T-helper 2 cell treated with Interferon-gamma antibody and Interleukin-4, amounts not matched to agents 100 ng/mL and 5 ng/mL, for 36 hours (primary cell): ENCODE data around the gene RAI2. TPM values are rescaled to one million over a fixed set of nuclear protein-coding genes. Genes with fewer than 3 reads are reported as not detected.

Experiments used
- intact Hi-C: fragments of 100-400 bp; cut with micrococcal nuclease; formaldehyde crosslinking; loops from one replicate; pipeline ENCODE4 v1.15.1; 2023
- total RNA-seq: library from RNA; stranded (reverse); gene quantifications from 2 replicates; pipeline ENCODE4 v1.2.3, GENCODE V29; 2022

RAI2 gene
- total RNA-seq, 1 donor from 2014 or later = 0.09 TPM

DNA sequence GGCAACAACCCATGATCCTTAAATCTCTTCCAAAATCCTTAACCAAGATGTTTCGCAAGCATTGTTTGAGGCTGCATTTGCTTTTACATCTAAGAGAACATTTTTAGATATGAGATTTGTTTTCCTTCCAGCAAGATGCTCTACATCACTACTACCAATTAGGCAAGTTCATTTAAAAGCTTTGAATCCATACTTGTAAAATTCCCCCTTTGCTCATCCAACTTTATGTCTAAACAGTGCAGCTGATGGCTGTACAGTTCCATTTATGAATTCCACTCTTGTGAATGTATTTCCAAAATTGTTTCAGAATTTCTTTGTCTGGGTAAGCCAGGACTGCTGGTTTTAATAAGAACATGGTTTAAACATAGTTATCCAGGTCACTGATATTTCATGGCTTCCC lies 31.5 kb downstream of the RAI2 start:
- intact Hi-C loops = no loop called here

DNA sequence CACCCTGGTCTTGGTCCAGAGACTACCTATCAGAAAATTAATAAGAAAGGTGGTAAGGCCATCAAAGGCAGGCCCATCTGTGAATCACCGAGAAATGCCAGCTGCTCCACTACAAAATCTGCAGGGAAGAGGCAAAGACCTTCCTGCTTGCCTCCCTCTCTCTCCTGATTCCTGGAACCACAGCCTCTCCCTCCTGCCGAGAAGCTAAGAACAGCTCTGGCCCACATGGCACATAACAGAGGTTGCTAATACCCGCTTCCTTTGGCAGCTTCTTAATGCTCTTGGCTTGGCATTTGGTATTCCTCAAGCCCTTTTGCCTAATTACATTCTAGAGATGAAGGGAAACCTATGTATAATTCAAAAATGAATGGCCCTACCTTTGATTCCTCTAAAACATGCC lies 32.9 kb downstream of the RAI2 start:
- intact Hi-C loops = no loop called here

- intact Hi-C loops = no loop called here
Measured at GRCh38 chrX:17826609-17827496, 34.2 kb downstream of the RAI2 start.

DNA sequence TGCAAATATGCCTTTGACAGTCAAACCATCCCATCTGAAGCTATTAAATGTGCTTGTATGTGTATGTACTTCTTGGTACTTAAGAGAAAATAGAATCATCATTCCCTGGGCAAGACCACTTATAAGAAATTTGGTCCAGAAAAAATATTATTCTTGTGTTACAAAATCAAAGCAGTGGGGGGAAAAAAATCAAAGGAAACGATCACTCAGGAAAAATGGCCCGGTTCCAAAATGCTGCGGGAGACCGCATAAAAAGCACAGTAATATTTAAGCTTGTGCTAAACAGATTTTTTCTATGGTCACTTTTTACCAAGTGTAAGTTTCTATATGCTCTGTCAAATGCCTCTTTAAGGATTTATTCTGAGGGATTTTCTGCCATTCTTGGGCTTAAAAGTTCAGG lies 36.1 kb downstream of the RAI2 start:
- intact Hi-C loops = no loop called here

GRCh38 chrX:17822351-17822750 lies 38.7 kb downstream of the RAI2 start:
- intact Hi-C loops = no loop called here

DNA sequence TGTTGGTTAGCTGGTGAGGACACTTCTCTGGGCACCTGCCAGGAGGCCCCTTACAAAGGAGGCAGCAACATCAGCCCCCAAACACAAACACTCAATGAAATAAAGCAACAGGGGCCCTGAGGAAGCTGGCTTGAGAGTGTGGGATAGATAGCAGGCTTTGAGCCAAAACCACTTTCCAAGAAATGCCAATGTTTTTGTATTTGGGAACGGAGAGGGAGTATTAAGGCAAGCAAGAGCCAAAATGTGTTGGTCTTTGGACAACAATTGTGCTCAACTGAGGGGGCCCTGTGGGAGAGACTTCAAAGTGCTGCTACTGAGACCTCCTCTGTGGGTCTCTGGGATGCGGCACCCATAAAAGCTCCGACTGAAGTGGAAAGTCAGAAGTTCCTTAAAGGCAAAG lies 41.0 kb downstream of the RAI2 start:
- intact Hi-C loops = no loop called here

GRCh38 chrX:17818726-17819125 lies 42.4 kb downstream of the RAI2 start:
- intact Hi-C loops = no loop called here

- intact Hi-C loops = no loop called here
Measured at GRCh38 chrX:17817251-17817650, 43.8 kb downstream of the RAI2 start.

- intact Hi-C loops = loop anchor here (5.0 kb wide), 1 partner anchor 563 kb away; no protein-coding TSS in a partner anchor
Measured at GRCh38 chrX:17814557-17814956, 46.5 kb downstream of the RAI2 start.

- intact Hi-C loops = loop anchor here (5.0 kb wide), 1 partner anchor 563 kb away; no protein-coding TSS in a partner anchor
Measured at GRCh38 chrX:17814059-17814458, 47.0 kb downstream of the RAI2 start.

GRCh38 chrX:17813277-17813676 lies 47.8 kb downstream of the RAI2 start:
- intact Hi-C loops = loop anchor here (5.0 kb wide), 1 partner anchor 564 kb away; no protein-coding TSS in a partner anchor

DNA sequence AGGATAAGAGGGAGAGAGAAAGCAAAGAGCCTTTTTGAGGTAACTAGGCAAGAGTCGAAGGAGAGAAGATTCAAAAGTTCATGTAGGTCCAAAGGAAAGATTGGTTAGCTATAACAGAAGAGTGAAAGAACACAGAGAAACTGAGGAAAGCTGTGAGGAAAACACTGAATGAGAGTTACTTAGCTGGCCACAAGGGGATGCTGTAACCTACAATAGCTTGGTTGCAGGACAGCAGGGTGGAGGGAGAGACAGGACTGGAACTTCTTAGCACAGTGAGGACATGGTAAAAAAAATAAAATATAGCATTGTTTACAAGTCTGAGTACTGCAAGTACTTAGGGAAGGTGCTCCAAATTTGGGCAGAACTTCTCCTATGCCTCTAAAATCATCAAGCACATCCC lies 48.3 kb downstream of the RAI2 start:
- intact Hi-C loops = loop anchor here (5.0 kb wide), 1 partner anchor 565 kb away; no protein-coding TSS in a partner anchor

GRCh38 chrX:17809984-17810383 lies 51.1 kb downstream of the RAI2 start:
- intact Hi-C loops = loop anchor here (5.0 kb wide), 1 partner anchor 567 kb away; no protein-coding TSS in a partner anchor

- intact Hi-C loops = no loop called here
Measured at GRCh38 chrX:17809273-17809672, 51.8 kb downstream of the RAI2 start.

DNA sequence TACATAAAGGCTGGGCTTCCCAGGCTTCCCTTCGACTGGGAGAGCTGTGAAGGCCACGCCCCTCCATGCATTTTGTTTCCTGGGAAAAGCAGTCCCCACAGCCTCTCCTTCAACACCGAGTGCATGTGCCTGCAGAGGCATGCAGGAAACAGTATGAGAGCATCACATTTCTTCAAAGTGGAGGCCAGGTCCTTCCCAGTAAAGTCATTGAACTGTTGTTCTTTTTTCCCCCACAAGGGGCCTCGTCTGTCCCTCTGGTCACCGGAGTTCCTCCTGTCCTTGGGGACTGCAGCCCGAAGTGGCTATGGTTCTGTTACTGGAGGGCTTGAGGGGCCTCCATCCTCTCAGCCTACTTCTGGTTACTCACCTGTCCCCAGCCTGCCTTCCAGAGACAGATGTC lies 56.0 kb downstream of the RAI2 start:
- intact Hi-C loops = no loop called here

DNA sequence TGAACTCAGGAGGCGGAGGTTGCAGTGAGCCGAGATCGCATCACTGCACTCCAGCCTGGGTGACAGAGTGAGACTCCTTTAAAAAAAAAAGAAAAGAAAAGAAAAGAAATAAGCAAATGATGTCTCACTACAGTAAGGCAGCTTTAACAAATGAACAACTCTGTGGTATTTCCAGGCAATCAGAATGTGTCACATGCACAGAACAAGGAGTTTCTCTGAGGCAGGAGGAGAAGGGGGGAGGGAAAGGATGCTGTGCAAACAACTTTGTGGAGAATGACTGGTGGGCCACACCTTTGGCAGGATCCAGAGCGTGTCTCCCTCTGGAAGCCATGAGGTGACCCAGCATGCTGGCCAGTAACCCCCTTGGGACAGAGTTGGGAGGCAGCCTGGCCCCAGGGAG lies 57.6 kb downstream of the RAI2 start:
- intact Hi-C loops = no loop called here

GRCh38 chrX:17802756-17803155 lies 58.3 kb downstream of the RAI2 start:
- intact Hi-C loops = no loop called here

- intact Hi-C loops = no loop called here
Measured at GRCh38 chrX:17801431-17801830, 59.7 kb downstream of the RAI2 start.

DNA sequence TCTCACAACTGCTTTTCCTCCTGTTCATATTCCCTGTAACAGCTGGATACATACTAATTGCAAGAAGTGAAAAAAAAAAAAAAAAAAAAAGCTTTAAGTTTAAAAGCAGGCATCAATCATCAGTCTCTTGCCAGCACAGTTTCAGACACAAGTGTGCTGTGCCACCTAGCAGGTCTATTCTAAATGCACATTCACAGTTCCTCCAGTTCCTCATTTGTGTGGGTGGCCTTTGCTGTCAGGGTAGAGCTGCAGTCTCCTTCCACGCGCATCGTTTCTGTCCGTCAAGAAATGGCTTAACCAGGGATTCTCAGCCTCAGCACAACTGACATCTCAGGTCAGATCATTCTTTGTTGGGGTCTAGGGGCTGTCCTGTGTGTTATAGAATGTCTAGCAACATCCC lies 62.2 kb downstream of the RAI2 start:
- intact Hi-C loops = no loop called here

GRCh38 chrX:17792826-17793225 lies 68.3 kb downstream of the RAI2 start:
- intact Hi-C loops = no loop called here

DNA sequence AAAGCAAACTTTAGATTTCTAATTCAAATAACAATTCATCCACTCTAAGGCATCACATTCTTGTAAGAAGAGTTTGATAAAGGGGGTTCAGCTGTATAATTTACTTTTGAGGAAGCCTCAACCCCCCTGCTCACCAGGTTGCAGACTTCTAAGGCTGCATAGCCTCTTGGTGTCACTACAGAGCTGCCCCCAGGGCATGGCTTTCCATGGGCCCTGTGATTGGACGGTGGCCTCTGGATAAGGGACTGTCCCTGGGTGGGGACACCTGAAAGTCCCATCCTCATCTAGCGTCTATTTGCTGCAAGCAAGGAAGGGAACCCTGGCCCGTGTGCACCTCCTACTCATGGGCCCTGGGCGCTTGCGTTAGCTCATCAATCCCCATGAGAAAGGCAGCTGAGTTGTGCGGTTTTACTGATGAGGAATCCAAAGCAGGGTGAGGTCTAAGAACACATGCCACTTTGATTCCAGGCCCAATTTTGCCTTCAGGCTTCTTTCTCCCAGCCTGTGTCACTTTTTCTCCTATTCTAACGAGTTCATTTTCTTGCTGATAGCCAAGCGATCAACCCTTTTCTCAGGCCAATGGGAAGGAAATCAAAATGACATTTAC lies 72.0 kb downstream of the RAI2 start:
- intact Hi-C loops = loop anchor here (2.0 kb wide), 1 partner anchor 590 kb away; no protein-coding TSS in a partner anchor

DNA sequence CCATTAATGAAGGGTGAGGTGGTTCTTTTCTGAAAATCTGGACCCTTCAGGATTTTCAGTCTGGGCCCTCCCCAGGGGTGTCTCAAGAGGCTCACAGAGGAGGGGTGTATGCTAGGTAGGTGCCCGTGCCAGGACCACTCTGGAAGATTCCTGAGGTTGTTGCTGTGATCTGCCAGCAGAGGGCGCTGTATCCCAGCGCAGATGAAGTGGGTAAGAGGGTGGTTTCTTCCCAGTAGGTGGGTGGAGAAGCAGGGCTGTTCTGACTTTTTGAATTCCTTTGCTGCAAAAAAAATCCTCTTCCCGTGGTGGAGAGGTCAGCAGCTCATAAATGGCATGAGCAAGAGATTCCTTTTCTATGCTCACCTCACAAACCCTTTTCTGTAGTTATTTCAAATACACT lies 72.7 kb downstream of the RAI2 start:
- intact Hi-C loops = loop anchor here (2.0 kb wide), 1 partner anchor 590 kb away; no protein-coding TSS in a partner anchor
